Measurements from ENCODE around the gene KIRREL3.

GRCh38 chr11:126489836-126490660 is 510.5 kb downstream of the KIRREL3 start:
- no peak for TF ChIP-seq CTCF (conservative IDR thresholded peaks at IDR 0.05)
- no peak for TF ChIP-seq ZFX (IDR thresholded peaks at IDR 0.05)
